Fibroblast of lung (primary cell): ENCODE results near the gene ARHGEF6. TPM values are rescaled to one million over a fixed set of nuclear protein-coding genes. Genes with fewer than 3 reads are reported as not detected.

Experiments used
- DNase-seq, 2 donors: peaks; one replicate each; pipeline versions ENCODE4 v3.0.0 to v3.0.0-alpha.2; 2010; ENCODE audit warnings: low read depth in 2 of 2
- H2AFZ ChIP-seq: 2 replicates; pipeline ENCODE4 v1.5.1; 2012; ENCODE audit warnings: low read length, control low read depth, inconsistent platforms
- H3K27ac ChIP-seq: 2 replicates; pipeline ENCODE4 v1.5.1; 2011; ENCODE audit warnings: low read length, control low read depth; ENCODE audit not compliant: insufficient read depth
- H3K27me3 ChIP-seq: 2 replicates; pipeline ENCODE4 v1.5.1; 2011; ENCODE audit warnings: mild to moderate bottlenecking, low read length; ENCODE audit not compliant: control insufficient read depth, insufficient read depth
- H3K36me3 ChIP-seq: 2 replicates; pipeline ENCODE4 v1.5.1; 2011; ENCODE audit warnings: low read length; ENCODE audit not compliant: control insufficient read depth, insufficient read depth
- H3K4me1 ChIP-seq: 2 replicates; pipeline ENCODE4 v1.5.1; 2011; ENCODE audit warnings: low read length; ENCODE audit not compliant: control insufficient read depth, insufficient read depth; ENCODE audit errors: extremely low read depth
- H3K4me2 ChIP-seq: 2 replicates; pipeline ENCODE4 v1.5.1; 2011; ENCODE audit warnings: low read length, control low read depth; ENCODE audit not compliant: insufficient read depth; ENCODE audit errors: extremely low read depth
- H3K4me3 ChIP-seq, 4 experiments: fragments of 200-600 bp in 1 of 4; sonication (generic) in 1 of 4; replicated peaks in 1 of 4; 2 replicates each; pipeline ENCODE4 v1.5.1; 2011 to 2016; ENCODE audit warnings: low read length in 4 of 4, low read depth in 3 of 4, mild to moderate bottlenecking in 3 of 4, control low read depth in 2 of 4, inconsistent platforms in 1 of 4, mixed read lengths in 1 of 4; ENCODE audit not compliant: insufficient read depth in 1 of 4; ENCODE audit errors: control extremely low read depth in 1 of 4
- H3K79me2 ChIP-seq: 2 replicates; pipeline ENCODE4 v1.5.1; 2012; ENCODE audit warnings: mild to moderate bottlenecking, low read length, inconsistent platforms; ENCODE audit not compliant: control insufficient read depth, insufficient read depth
- H3K9ac ChIP-seq: 2 replicates; pipeline ENCODE4 v1.5.1; 2011; ENCODE audit warnings: mild to moderate bottlenecking, low read length, control low read depth; ENCODE audit not compliant: insufficient read depth
- H3K9me3 ChIP-seq: 2 replicates; pipeline ENCODE4 v1.5.1; 2012; ENCODE audit warnings: low read depth, low read length; ENCODE audit not compliant: control insufficient read depth, insufficient read depth
- H4K20me1 ChIP-seq: 2 replicates; pipeline ENCODE4 v1.5.1; 2011; ENCODE audit warnings: low read length; ENCODE audit not compliant: control insufficient read depth, insufficient read depth; ENCODE audit errors: extremely low read depth
- EZH2 ChIP-seq: IDR thresholded peaks from 2 replicates; pipeline ENCODE4 v1.5.1; 2012; ENCODE audit warnings: low read length, control low read depth, mild to moderate bottlenecking; ENCODE audit errors: missing control alignments
- polyA plus RNA-seq, 2 donors: library from polyadenylated mRNA; depleted of rRNA in 1 of 2; stranded (reverse) in 1 of 2; unstranded in 1 of 2; fragments of >200 nt; gene quantifications; 2 replicates each; pipeline ENCODE4 v1.2.1, GENCODE V29; 2011 to 2012; ENCODE audit warnings: missing spikeins in 1 of 2
- total RNA-seq: library from RNA; depleted of rRNA; stranded (reverse); fragments of >200 nt; gene quantifications from 2 replicates; pipeline ENCODE4 v1.2.1, GENCODE V29; 2014
- TF ChIP-seq, protein P1 (sequence below), 2 donors: IDR thresholded peaks in 1 of 2; conservative IDR thresholded peaks in 1 of 2; 1 replicate in 1 of 2; 2 replicates in 1 of 2; pipeline ENCODE4 v1.5.1; 2011 to 2012; ENCODE audit warnings: low read length in 2 of 2, control low read depth in 1 of 2, inconsistent platforms in 1 of 2, low read depth in 1 of 2, mild to moderate bottlenecking in 1 of 2

The ARHGEF6 gene
- total and polyA plus RNA-seq, 2 donors (not counting 1 experiment from before 2014, with no cell fraction given), result 30.1 to 32.5 TPM

DNA sequence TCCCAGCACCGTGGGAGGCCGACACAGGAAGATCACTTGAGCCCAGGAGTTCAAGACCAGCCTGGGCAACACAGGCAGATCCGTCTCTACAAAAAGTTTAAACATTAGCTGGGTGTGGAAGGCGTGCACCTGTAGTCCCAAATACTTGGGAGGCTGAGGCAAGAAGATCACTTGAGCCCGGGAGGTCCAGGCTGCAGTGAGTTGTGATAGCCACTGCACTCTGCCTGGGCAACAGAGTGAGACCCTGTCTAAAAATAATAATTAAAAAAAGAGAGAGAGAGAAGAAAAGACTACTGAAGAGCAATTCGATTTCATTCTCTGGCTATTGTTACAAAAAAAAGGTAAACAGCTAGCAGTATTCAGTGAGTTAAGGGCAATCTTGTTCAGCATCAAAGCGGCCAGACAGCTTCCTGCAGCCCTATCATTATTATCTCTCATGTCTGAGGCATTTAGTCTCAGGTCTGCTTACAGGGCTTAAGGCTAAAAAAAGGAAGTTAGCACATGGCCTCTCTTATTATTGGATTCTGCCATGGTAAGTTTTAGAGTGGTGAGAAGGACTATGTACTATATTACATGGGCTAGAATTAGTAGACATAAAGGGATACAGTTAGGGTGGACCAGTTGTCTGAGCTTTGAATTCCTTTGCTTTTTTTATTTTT, 37.9 kb downstream of the ARHGEF6 start:
- TF ChIP-seq EZH2, result no peak
- TF ChIP-seq, protein P1, sequence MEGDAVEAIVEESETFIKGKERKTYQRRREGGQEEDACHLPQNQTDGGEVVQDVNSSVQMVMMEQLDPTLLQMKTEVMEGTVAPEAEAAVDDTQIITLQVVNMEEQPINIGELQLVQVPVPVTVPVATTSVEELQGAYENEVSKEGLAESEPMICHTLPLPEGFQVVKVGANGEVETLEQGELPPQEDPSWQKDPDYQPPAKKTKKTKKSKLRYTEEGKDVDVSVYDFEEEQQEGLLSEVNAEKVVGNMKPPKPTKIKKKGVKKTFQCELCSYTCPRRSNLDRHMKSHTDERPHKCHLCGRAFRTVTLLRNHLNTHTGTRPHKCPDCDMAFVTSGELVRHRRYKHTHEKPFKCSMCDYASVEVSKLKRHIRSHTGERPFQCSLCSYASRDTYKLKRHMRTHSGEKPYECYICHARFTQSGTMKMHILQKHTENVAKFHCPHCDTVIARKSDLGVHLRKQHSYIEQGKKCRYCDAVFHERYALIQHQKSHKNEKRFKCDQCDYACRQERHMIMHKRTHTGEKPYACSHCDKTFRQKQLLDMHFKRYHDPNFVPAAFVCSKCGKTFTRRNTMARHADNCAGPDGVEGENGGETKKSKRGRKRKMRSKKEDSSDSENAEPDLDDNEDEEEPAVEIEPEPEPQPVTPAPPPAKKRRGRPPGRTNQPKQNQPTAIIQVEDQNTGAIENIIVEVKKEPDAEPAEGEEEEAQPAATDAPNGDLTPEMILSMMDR (conservative IDR thresholded peaks at IDR 0.05 in 1 of 2, IDR thresholded peaks at IDR 0.05 in 1 of 2; ENCODE audit: low read depth in 1 of 2, low read length in 2 of 2), result no peak
- Histone ChIP-seq H3K79me2 (no peaks in the 10 kb centered on the region), H3K36me3 (no peaks in the 10 kb centered on the region), H3K27ac (no peak overlapping the region), H3K9me3 (no peaks in the 10 kb centered on the region), H3K4me3 (no peak overlapping the region), H4K20me1 (no peaks in the 10 kb centered on the region), H3K4me2 (no peak overlapping the region), H3K9ac (no peak overlapping the region), H2AFZ (no peak overlapping the region), H3K27me3 (no peaks in the 10 kb centered on the region), H3K4me1 (peaks cover 3% of the 10 kb centered on the region)
- no peak for DNase-seq

DNA sequence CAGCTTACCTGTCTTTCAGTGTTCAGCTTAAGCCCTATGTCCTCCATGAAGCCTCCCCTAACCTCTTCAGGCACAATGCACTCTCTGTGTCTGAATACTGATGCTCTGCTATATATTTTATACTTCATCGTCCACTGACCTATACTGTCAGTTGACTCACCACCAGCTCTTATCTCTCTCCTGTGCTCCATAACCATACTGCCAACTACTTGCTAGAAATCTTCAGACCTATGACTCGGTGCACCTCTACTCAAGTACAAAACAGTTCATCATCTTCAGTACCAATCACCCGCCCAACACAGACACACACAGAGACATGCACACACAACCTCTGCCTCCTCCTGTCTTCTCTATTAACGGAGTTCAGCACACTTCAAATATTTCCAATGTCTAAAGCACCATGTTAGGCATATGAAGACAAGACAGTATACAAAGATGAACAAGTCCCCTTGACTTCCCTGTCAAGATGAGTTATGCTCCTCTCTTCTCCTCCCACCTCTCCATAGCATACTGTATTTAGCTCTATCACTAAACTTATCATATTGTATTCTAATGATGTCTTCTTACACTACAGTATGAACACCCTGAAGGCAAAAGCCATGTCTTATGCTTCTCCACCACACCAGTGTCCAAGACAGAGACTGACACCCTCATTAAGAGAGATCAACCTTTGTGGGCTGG, 42.5 kb downstream of the ARHGEF6 start:
- Histone ChIP-seq H3K27me3 (no peaks in the 10 kb centered on the region), H3K36me3 (no peaks in the 10 kb centered on the region), H3K9ac (no peak overlapping the region), H3K27ac (no peak overlapping the region), H4K20me1 (no peaks in the 10 kb centered on the region), H3K4me2 (no peak overlapping the region), H2AFZ (no peak overlapping the region), H3K4me3 (no peak overlapping the region), H3K9me3 (no peaks in the 10 kb centered on the region), H3K79me2 (no peaks in the 10 kb centered on the region), H3K4me1 (no peaks in the 10 kb centered on the region)
- TF ChIP-seq EZH2, result no peak
- TF ChIP-seq, protein P1 (conservative IDR thresholded peaks at IDR 0.05 in 1 of 2, IDR thresholded peaks at IDR 0.05 in 1 of 2; ENCODE audit: low read depth in 1 of 2, low read length in 2 of 2), result no peak
- no peak for DNase-seq

DNA sequence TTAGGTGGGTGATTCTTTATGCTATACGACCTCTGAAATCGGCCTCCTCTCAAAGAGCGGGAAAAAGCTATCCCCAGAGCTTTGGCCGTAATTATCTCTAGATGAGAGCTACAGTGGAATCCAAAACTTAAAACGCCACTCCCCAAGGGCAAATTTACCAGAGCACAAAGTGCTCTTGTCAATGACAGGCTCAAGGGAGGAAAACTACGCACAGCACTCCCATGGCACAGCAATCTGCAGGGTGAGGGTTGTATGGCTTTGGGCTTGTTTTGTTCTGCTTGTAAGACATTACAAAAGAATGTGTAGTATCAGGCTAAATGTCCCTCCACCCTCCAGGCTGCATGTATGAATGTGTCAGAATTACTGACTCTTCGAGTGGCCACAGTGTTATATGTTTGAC, 44.0 kb downstream of the ARHGEF6 start:
- no peak overlapping the region for H3K4me3 ChIP-seq
- H3K27me3 ChIP-seq, result no peaks in the 10 kb centered on the region
- no peak overlapping the region for H3K9ac ChIP-seq
- no peak overlapping the region for H3K27ac ChIP-seq
- no peak overlapping the region for H3K4me2 ChIP-seq
- H3K36me3 ChIP-seq, result no peaks in the 10 kb centered on the region
- no peaks in the 10 kb centered on the region for H3K79me2 ChIP-seq
- no peak overlapping the region for H2AFZ ChIP-seq
- TF ChIP-seq, protein P1 (conservative IDR thresholded peaks at IDR 0.05 in 1 of 2, IDR thresholded peaks at IDR 0.05 in 1 of 2; ENCODE audit: low read depth in 1 of 2, low read length in 2 of 2), result no peak
- no peak for TF ChIP-seq EZH2
- no peak for DNase-seq
- no peaks in the 10 kb centered on the region for H4K20me1 ChIP-seq
- H3K4me1 ChIP-seq, result no peaks in the 10 kb centered on the region
- H3K9me3 ChIP-seq, result no peaks in the 10 kb centered on the region
